Peyer's patch (tissue), 4 donors: ENCODE measurements around the gene CELF4. TPM values are rescaled to one million over a fixed set of nuclear protein-coding genes. Genes with fewer than 3 reads are reported as not detected.

Experiments
- DNase-seq, 3 donors: peaks; one replicate each; pipeline ENCODE4 v3.0.0-alpha.2; 2017 to 2019
- H3K27ac ChIP-seq, 4 donors: fragments of 200-600 bp; sonication (generic); one replicate each; pipeline ENCODE4 v1.5.1; 2016 to 2019
- H3K27me3 ChIP-seq, 2 donors: fragments of 200-600 bp; sonication (generic); one replicate each; pipeline ENCODE4 v1.5.1; 2019
- H3K36me3 ChIP-seq, 3 donors: fragments of 200-600 bp; sonication (generic); one replicate each; pipeline ENCODE4 v1.5.1; 2016 to 2019
- H3K4me1 ChIP-seq, 4 donors: fragments of 200-600 bp; sonication (generic); one replicate each; pipeline ENCODE4 v1.5.1; 2016 to 2019
- H3K4me3 ChIP-seq, 4 donors: fragments of 200-600 bp; sonication (generic); 1 replicate in 3 of 4; 2 replicates in 1 of 4; pipeline ENCODE4 v1.5.1; 2016 to 2019; ENCODE audit warnings: mild to moderate bottlenecking in 1 of 4
- H3K9me3 ChIP-seq, 4 donors: fragments of 200-600 bp; sonication (generic); one replicate each; pipeline ENCODE4 v1.5.1; 2016 to 2019; ENCODE audit warnings: mild to moderate bottlenecking in 1 of 4
- POLR2A ChIP-seq, 2 donors: fragments of 450-650 bp; IDR thresholded peaks; one replicate each; pipeline ENCODE4 v1.5.1; 2017; ENCODE audit warnings: antibody characterized with exemption in 2 of 2, mild to moderate bottlenecking in 2 of 2, moderate library complexity in 2 of 2
- total RNA-seq, 4 donors: library from RNA; depleted of rRNA; stranded (reverse); fragments of >200 nt; gene quantifications; one replicate each; pipeline ENCODE4 v1.1.0, GENCODE V29; 2016
- TF ChIP-seq, protein P1 (sequence below), 6 experiments: fragments of 450-650 bp in 4 of 6; fragments of 200-600 bp in 2 of 6; sonication (generic) in 1 of 6; IDR thresholded peaks; one replicate each; pipeline ENCODE4 v1.5.1; 2017 to 2019; ENCODE audit warnings: antibody characterized with exemption in 6 of 6, mild to moderate bottlenecking in 3 of 6, moderate library complexity in 1 of 6

Gene CELF4
- total RNA-seq, 4 donors from 2014 or later = 0.35 to 4.8 TPM; not detected in 2

DNA sequence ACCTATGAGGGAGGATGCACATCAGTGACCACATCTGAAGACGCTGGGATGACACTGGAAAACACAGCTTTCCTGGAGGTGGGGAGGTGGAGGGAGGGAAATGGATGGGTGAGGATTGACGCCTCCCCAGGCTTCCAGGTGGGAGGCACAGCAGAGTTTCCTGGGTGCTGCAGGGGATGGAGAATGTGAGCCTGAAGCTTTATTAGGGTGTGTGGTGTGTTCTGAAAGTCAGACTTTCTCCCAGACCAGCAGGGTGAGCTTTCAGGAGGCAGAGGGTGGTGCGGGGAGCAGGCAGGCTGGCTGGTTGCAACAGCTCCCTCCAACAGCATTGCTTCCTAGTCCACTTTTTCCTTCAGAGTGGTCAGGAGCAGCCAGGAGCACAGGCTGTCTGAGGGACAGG is 263.1 kb downstream of the CELF4 start:
- H3K9me3 ChIP-seq = no peaks in the 10 kb centered on the region
- no peak overlapping the region for H3K4me3 ChIP-seq
- no peaks in the 10 kb centered on the region for H3K27me3 ChIP-seq
- no peak for DNase-seq
- no peak for TF ChIP-seq POLR2A (IDR thresholded peaks at IDR 0.05)
- TF ChIP-seq, protein P1, sequence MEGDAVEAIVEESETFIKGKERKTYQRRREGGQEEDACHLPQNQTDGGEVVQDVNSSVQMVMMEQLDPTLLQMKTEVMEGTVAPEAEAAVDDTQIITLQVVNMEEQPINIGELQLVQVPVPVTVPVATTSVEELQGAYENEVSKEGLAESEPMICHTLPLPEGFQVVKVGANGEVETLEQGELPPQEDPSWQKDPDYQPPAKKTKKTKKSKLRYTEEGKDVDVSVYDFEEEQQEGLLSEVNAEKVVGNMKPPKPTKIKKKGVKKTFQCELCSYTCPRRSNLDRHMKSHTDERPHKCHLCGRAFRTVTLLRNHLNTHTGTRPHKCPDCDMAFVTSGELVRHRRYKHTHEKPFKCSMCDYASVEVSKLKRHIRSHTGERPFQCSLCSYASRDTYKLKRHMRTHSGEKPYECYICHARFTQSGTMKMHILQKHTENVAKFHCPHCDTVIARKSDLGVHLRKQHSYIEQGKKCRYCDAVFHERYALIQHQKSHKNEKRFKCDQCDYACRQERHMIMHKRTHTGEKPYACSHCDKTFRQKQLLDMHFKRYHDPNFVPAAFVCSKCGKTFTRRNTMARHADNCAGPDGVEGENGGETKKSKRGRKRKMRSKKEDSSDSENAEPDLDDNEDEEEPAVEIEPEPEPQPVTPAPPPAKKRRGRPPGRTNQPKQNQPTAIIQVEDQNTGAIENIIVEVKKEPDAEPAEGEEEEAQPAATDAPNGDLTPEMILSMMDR (IDR thresholded peaks at IDR 0.05) = no peak
- no peak overlapping the region for H3K27ac ChIP-seq
- H3K4me1 ChIP-seq = peaks cover 0 to 16% (median 0%) of the 10 kb centered on the region in 4 donors
- H3K36me3 ChIP-seq = no peaks in the 10 kb centered on the region

DNA sequence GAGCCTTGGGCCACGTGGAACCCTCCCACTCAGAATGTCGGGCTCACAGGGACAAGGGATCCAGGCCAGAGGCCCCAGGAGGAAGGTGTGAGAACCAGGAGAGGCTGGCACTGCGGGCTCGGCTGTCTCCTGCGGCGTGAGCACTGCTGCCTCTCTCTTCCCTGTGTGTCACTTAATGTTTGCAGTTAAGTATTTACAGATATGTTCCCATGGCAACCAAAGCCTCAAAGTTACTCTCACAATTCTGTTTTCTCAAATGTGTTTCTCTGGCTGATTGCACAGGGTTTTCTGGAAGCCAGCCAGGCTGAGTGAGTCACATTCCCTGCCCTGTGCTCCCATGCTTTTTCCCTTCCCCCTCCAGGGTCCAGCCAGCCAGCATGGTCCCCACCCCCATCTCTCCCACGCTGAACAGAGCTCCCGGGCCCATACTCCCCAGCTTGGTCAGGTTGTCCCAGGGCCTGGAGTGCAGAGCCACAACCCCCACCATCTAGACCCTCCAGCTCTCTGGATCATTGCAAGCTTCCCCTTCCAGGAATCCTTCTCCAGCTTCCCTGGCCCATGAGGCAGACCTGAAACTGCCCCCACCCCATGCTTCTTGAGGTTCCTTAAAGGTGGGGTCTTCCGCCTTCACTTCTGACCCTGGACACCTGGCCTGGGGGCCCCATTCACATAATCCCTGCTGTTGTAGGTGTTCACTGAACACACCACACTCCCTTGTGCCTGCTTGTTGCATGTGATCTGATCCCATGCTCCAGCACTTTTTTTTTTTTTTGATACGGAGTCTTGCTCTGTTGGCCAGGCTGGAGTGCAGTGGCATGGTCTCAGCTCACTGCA is 265.9 kb downstream of the CELF4 start:
- Histone ChIP-seq H3K9me3 (no peaks in the 10 kb centered on the region), H3K27ac (no peak overlapping the region), H3K36me3 (no peaks in the 10 kb centered on the region), H3K27me3 (no peaks in the 10 kb centered on the region), H3K4me3 (no peak overlapping the region), H3K4me1 (peaks cover 0 to 16% (median 0%) of the 10 kb centered on the region in 4 donors)
- TF ChIP-seq, protein P1 (IDR thresholded peaks at IDR 0.05) = no peak
- TF ChIP-seq POLR2A (IDR thresholded peaks at IDR 0.05) = no peak
- peak; percentile 25 to 81 (median 80) for DNase-seq

DNA sequence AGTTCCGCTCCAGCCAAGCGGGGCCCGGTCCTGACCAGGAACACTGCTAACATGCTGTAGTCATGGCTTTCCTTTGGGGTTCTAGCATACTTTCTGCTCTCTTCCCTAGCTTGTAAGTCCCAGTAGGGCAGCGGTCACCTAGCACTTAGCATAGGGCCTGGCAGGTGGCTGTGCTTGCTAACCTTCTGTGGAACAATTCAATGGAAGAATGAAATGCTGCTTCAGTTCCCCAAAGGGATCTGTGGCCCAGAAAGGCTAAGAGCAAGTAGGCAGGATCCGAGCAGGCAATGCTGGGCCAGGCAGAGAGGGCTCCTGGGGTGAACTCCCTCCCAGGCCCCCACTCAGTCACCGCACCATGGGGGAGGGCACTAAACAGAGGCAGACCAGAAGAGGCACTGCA is 266.8 kb downstream of the CELF4 start:
- H3K9me3 ChIP-seq = no peaks in the 10 kb centered on the region
- TF ChIP-seq, protein P1 (IDR thresholded peaks at IDR 0.05) = no peak
- no peak for TF ChIP-seq POLR2A (IDR thresholded peaks at IDR 0.05)
- peaks cover 0 to 16% (median 0%) of the 10 kb centered on the region in 4 donors for H3K4me1 ChIP-seq
- H3K36me3 ChIP-seq = no peaks in the 10 kb centered on the region
- no peaks in the 10 kb centered on the region for H3K27me3 ChIP-seq
- no peak overlapping the region for H3K27ac ChIP-seq
- H3K4me3 ChIP-seq = no peak overlapping the region
- no peak for DNase-seq

DNA sequence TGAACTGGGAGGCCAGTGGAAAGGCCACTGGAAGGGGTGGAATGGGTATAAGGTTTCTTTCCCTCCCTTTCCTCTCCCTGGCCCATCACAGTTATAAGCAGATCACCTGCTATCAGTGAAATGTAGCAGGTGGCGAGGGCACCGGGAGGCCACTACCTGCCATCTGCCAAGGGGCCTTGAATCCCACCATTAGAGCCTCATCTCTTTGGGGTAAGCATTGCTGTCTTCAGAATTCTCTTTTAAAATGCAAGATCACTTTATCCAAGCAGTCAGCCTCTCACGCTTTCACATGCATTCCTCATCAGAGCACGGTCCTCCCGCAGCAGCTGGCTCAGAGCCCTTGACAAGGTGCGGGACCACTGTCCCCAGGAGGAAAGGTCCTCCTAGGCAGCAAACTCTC is 268.5 kb downstream of the CELF4 start:
- DNase-seq = no peak
- Histone ChIP-seq H3K27ac (no peak overlapping the region), H3K4me1 (peaks cover 0 to 16% (median 0%) of the 10 kb centered on the region in 4 donors), H3K36me3 (no peaks in the 10 kb centered on the region), H3K9me3 (no peaks in the 10 kb centered on the region), H3K4me3 (no peak overlapping the region), H3K27me3 (no peaks in the 10 kb centered on the region)
- TF ChIP-seq, protein P1 (IDR thresholded peaks at IDR 0.05) = no peak
- TF ChIP-seq POLR2A (IDR thresholded peaks at IDR 0.05) = no peak

DNA sequence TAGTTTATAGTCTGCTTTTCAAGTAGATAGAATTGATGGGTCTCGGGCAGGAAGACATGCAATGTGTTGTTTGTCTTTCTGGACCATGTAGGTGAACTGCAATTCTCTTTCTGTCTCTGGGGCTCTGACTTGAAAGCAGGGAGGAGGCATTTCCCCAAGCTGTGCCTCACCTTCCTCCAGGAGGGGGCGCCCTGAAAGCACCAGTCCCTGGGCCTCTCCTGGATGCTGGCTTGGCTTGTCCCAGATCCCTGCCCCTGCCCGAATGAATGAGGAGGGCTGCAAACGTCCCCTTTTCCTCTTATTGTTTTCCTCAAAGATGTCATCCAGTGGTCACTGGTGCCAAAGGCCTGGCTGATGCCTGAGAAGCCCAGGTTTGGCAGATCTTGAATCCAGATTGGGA is 270.6 kb downstream of the CELF4 start:
- H3K36me3 ChIP-seq = no peaks in the 10 kb centered on the region
- no peak overlapping the region for H3K27ac ChIP-seq
- no peak for TF ChIP-seq POLR2A (IDR thresholded peaks at IDR 0.05)
- TF ChIP-seq, protein P1 (IDR thresholded peaks at IDR 0.05) = no peak
- H3K4me1 ChIP-seq = peaks cover 0 to 10% (median 0%) of the 10 kb centered on the region in 4 donors
- H3K4me3 ChIP-seq = no peak overlapping the region
- no peaks in the 10 kb centered on the region for H3K9me3 ChIP-seq
- no peak for DNase-seq
- no peaks in the 10 kb centered on the region for H3K27me3 ChIP-seq
